NCI-H2107 (cell line): ENCODE results near the gene ZNF823.

ENCODE experiments used
- DNase-seq: peaks from one replicate; lab custom pipeline; 2025; lab: John Stamatoyannopoulos, UW

ZNF823 gene

GRCh38 chr19:11737964-11738745 is 591 bp downstream of the ZNF823 start:
- peak; percentile 11 for DNase-seq

GRCh38 chr19:11736696-11737095 is 2.0 kb downstream of the ZNF823 start:
- no peak for DNase-seq

- no peak for DNase-seq
These were observed 3.4 kb downstream of the ZNF823 start for GRCh38 chr19:11735375-11735774.

GRCh38 chr19:11729586-11729985 is 9.2 kb downstream of the ZNF823 start:
- DNase-seq, result no peak

- no peak for DNase-seq
These were observed 16.3 kb downstream of the ZNF823 start for GRCh38 chr19:11722414-11722813.

- no peak for DNase-seq
These were observed 17.1 kb downstream of the ZNF823 start for GRCh38 chr19:11721681-11722080.

GRCh38 chr19:11710313-11710712 is 28.4 kb downstream of the ZNF823 start:
- DNase-seq, result no peak

- DNase-seq, result no peak
These were observed 30.3 kb downstream of the ZNF823 start for GRCh38 chr19:11708457-11708856.

- no peak for DNase-seq
These were observed 33.3 kb downstream of the ZNF823 start for GRCh38 chr19:11705474-11705873.

GRCh38 chr19:11704626-11705025 is 34.1 kb downstream of the ZNF823 start:
- no peak for DNase-seq

- DNase-seq, result no peak
These were observed 38.6 kb downstream of the ZNF823 start for GRCh38 chr19:11699931-11700794.

GRCh38 chr19:11698231-11698630 is 40.5 kb downstream of the ZNF823 start:
- DNase-seq, result no peak

- DNase-seq, result no peak
These were observed 41.4 kb downstream of the ZNF823 start for GRCh38 chr19:11697284-11697855.

GRCh38 chr19:11694533-11695439 is 44.0 kb downstream of the ZNF823 start:
- DNase-seq, result no peak

GRCh38 chr19:11693505-11694499 is 44.9 kb downstream of the ZNF823 start:
- DNase-seq, result no peak

- no peak for DNase-seq
These were observed 46.5 kb downstream of the ZNF823 start for GRCh38 chr19:11692127-11692790.

GRCh38 chr19:11685676-11686650 is 52.8 kb downstream of the ZNF823 start:
- no peak for DNase-seq

- DNase-seq, result no peak
These were observed 53.6 kb downstream of the ZNF823 start for GRCh38 chr19:11684987-11685675.
